WTC11 (cell line): Measurements from ENCODE around the gene RAB4A. TPM values are rescaled to one million over a fixed set of nuclear protein-coding genes. Genes with fewer than 3 reads are reported as not detected.

Experiments used
- ATAC-seq: fragments of 200-7000 bp; cut with Tn5 transposase; 2 replicates; pipeline ENCODE4 v1.10.0; 2021; ENCODE audit warnings: mild to moderate bottlenecking, moderate library complexity
- CTCF ChIA-PET: fragments of 300-600 bp; sonication (Branson Sonifier 250); formaldehyde crosslinking; loops from one replicate; lab custom pipeline; 2021; ENCODE audit warnings: antibody characterized with exemption; lab: Charles Lee
- POLR2A ChIA-PET: fragments of 350-600 bp; sonication (Branson Sonifier 250); formaldehyde crosslinking; loops from one replicate; lab custom pipeline; 2021; ENCODE audit warnings: antibody characterized with exemption; lab: Charles Lee
- DNase-seq: peaks from one replicate; pipeline ENCODE4 v3.0.0; 2021; ENCODE audit warnings: low spot score
- H3K27ac Mint-ChIP-seq: 2 replicates; pipeline ENCODE4 v1.8.0; 2021; ENCODE audit warnings: mixed read lengths
- H3K27me3 Mint-ChIP-seq: 2 replicates; pipeline ENCODE4 v1.8.0; 2021; ENCODE audit warnings: low read depth, mild to moderate bottlenecking, moderate library complexity, mixed read lengths
- H3K36me3 Mint-ChIP-seq: 2 replicates; pipeline ENCODE4 v1.8.0; 2021; ENCODE audit warnings: mixed read lengths
- H3K4me1 Mint-ChIP-seq: 2 replicates; pipeline ENCODE4 v1.8.0; 2022; ENCODE audit warnings: mixed read lengths
- H3K4me3 Mint-ChIP-seq: 2 replicates; pipeline ENCODE4 v1.8.0; 2021; ENCODE audit warnings: mild to moderate bottlenecking, moderate library complexity, mixed read lengths
- H3K9me3 Mint-ChIP-seq: 2 replicates; pipeline ENCODE4 v1.8.0; 2021; ENCODE audit warnings: mixed read lengths
- AR ChIP-seq: fragments of 250-450 bp; sonication (Bioruptor Pico); IDR thresholded peaks from 2 replicates; pipeline ENCODE4 v1.9.0; 2021; ENCODE audit warnings: mild to moderate bottlenecking
- ELF4 ChIP-seq: sonication (generic); formaldehyde crosslinking; IDR thresholded peaks from 2 replicates; pipeline ENCODE4 v1.8.1; 2022; ENCODE audit warnings: low read depth, mild to moderate bottlenecking, moderate library complexity, missing genetic modification reagents
- FOXP1 ChIP-seq: sonication (generic); formaldehyde crosslinking; IDR thresholded peaks from 2 replicates; pipeline ENCODE4 v1.8.0; 2022; ENCODE audit warnings: missing genetic modification reagents, mild to moderate bottlenecking, moderate library complexity, borderline replicate concordance
- GRHL2 ChIP-seq: fragments of 250-450 bp; sonication (Bioruptor Pico); IDR thresholded peaks from 2 replicates; pipeline ENCODE4 v1.8.0; 2022; ENCODE audit warnings: mild to moderate bottlenecking, moderate library complexity; ENCODE audit not compliant: insufficient replicate concordance, severe bottlenecking
- GTF2I ChIP-seq: fragments of 250-450 bp; sonication (Bioruptor Pico); conservative IDR thresholded peaks from 2 replicates; pipeline ENCODE4 v1.4.0; 2021; ENCODE audit warnings: mild to moderate bottlenecking
- HMGA2 ChIP-seq: fragments of 250-450 bp; sonication (Bioruptor Pico); IDR thresholded peaks from 2 replicates; pipeline ENCODE4 v1.4.0; 2021; ENCODE audit warnings: mild to moderate bottlenecking, moderate library complexity
- JAZF1 ChIP-seq: fragments of 250-450 bp; sonication (Bioruptor Pico); IDR thresholded peaks from 2 replicates; pipeline ENCODE4 v1.9.0; 2021; ENCODE audit warnings: moderate library complexity, mild to moderate bottlenecking, inconsistent platforms
- KAT7 ChIP-seq: sonication (generic); formaldehyde crosslinking; IDR thresholded peaks from 2 replicates; pipeline ENCODE4 v1.8.1; 2023; ENCODE audit warnings: missing genetic modification reagents, mild to moderate bottlenecking, borderline replicate concordance
- MXD4 ChIP-seq: fragments of 250-450 bp; sonication (Bioruptor Pico); IDR thresholded peaks from 2 replicates; pipeline ENCODE4 v1.8.0; 2021; ENCODE audit warnings: mild to moderate bottlenecking, moderate library complexity, borderline replicate concordance
- NFE2L1 ChIP-seq: sonication (generic); formaldehyde crosslinking; IDR thresholded peaks from 2 replicates; pipeline ENCODE4 v1.8.1; 2023; ENCODE audit warnings: missing genetic modification reagents
- TCF7 ChIP-seq: sonication (generic); formaldehyde crosslinking; IDR thresholded peaks from 2 replicates; pipeline ENCODE4 v1.8.0; 2022; ENCODE audit warnings: mild to moderate bottlenecking, low read depth, missing genetic modification reagents, moderate library complexity
- TP53 ChIP-seq: sonication (generic); formaldehyde crosslinking; IDR thresholded peaks from 2 replicates; pipeline ENCODE4 v1.8.1; 2023; ENCODE audit warnings: mild to moderate bottlenecking, missing genetic modification reagents
- ZNF121 ChIP-seq: sonication (generic); formaldehyde crosslinking; IDR thresholded peaks from 2 replicates; pipeline ENCODE4 v1.8.0; 2023; ENCODE audit warnings: missing genetic modification reagents
- ZNF263 ChIP-seq: sonication (generic); formaldehyde crosslinking; IDR thresholded peaks from 2 replicates; pipeline ENCODE4 v1.8.1; 2022; ENCODE audit warnings: low read depth, mild to moderate bottlenecking, moderate library complexity, missing genetic modification reagents
- ZNF317 ChIP-seq: sonication (generic); formaldehyde crosslinking; IDR thresholded peaks from 2 replicates; pipeline ENCODE4 v1.8.1; 2023; ENCODE audit warnings: low read depth, mild to moderate bottlenecking, moderate library complexity, missing genetic modification reagents, borderline replicate concordance
- ZNF396 ChIP-seq: fragments of 250-450 bp; sonication (Bioruptor Pico); IDR thresholded peaks from 2 replicates; pipeline ENCODE4 v1.8.0; 2021; ENCODE audit warnings: mild to moderate bottlenecking, moderate library complexity, borderline replicate concordance
- total RNA-seq: library from RNA; stranded (reverse); gene quantifications from 3 replicates; pipeline ENCODE4 v1.2.3, GENCODE V29; 2021
- TF ChIP-seq, protein P1 (sequence below): sonication (generic); formaldehyde crosslinking; IDR thresholded peaks from 2 replicates; pipeline ENCODE4 v1.8.1; 2023; ENCODE audit warnings: mild to moderate bottlenecking, moderate library complexity, missing genetic modification reagents
- TF ChIP-seq, protein P2 (sequence below): sonication (generic); formaldehyde crosslinking; IDR thresholded peaks from 2 replicates; pipeline ENCODE4 v1.8.0; 2023; ENCODE audit warnings: missing genetic modification reagents, mild to moderate bottlenecking, borderline replicate concordance

The RAB4A gene
- total RNA-seq, 1 experiment from 2014 or later, result 67.9 TPM

GRCh38 chr1:229264068-229264467, 6.8 kb upstream of the RAB4A start:
- peaks cover 4% of the 10 kb centered on the region for H3K9me3 Mint-ChIP-seq
- H3K4me3 Mint-ChIP-seq, result no peak overlapping the region
- TF ChIP-seq ZNF121 (no peak), ELF4 (CRISPR knock-in tag) (no peak)
- ATAC-seq, result no peak
- no peak for DNase-seq
- peaks cover under 1% of the 10 kb centered on the region; the same call in 1 of the 2 replicates for H3K4me1 Mint-ChIP-seq
- peaks cover 6% of the 10 kb centered on the region for H3K36me3 Mint-ChIP-seq
- no peak overlapping the region for H3K27ac Mint-ChIP-seq
- ChIA-PET POLR2A (interaction anchor here (0.6 kb wide), 1 partner anchor 155 kb away, joined by 4 read pairs; no protein-coding TSS in a partner anchor), CTCF (no interaction called here)
- H3K27me3 Mint-ChIP-seq, result no peaks in the 10 kb centered on the region

GRCh38 chr1:229264487-229264886, 6.4 kb upstream of the RAB4A start:
- ChIA-PET CTCF (no interaction called here), POLR2A (interaction anchor here (0.6 kb wide), 1 partner anchor 155 kb away, joined by 4 read pairs; no protein-coding TSS in a partner anchor)
- no peak for DNase-seq
- no peak for ATAC-seq
- Mint-ChIP-seq H3K9me3 (peaks cover 4% of the 10 kb centered on the region), H3K27ac (no peak overlapping the region), H3K4me1 (no peaks in the 10 kb centered on the region), H3K4me3 (no peak overlapping the region), H3K27me3 (no peaks in the 10 kb centered on the region), H3K36me3 (peaks cover 6% of the 10 kb centered on the region)
- TF ChIP-seq GRHL2 (CRISPR knock-in tag) (no peak), GTF2I (CRISPR knock-in tag) (no peak), ZNF396 (CRISPR knock-in tag) (no peak), TP53 (CRISPR knock-in tag) (no peak), AR (CRISPR knock-in tag) (no peak), HMGA2 (no peak), ZNF317 (CRISPR knock-in tag) (no peak), NFE2L1 (CRISPR knock-in tag) (no peak)
- TF ChIP-seq, protein P1, sequence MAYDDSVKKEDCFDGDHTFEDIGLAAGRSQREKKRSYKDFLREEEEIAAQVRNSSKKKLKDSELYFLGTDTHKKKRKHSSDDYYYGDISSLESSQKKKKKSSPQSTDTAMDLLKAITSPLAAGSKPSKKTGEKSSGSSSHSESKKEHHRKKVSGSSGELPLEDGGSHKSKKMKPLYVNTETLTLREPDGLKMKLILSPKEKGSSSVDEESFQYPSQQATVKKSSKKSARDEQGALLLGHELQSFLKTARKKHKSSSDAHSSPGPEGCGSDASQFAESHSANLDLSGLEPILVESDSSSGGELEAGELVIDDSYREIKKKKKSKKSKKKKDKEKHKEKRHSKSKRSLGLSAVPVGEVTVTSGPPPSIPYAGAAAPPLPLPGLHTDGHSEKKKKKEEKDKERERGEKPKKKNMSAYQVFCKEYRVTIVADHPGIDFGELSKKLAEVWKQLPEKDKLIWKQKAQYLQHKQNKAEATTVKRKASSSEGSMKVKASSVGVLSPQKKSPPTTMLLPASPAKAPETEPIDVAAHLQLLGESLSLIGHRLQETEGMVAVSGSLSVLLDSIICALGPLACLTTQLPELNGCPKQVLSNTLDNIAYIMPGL (CRISPR knock-in tag), result no peak

DNA sequence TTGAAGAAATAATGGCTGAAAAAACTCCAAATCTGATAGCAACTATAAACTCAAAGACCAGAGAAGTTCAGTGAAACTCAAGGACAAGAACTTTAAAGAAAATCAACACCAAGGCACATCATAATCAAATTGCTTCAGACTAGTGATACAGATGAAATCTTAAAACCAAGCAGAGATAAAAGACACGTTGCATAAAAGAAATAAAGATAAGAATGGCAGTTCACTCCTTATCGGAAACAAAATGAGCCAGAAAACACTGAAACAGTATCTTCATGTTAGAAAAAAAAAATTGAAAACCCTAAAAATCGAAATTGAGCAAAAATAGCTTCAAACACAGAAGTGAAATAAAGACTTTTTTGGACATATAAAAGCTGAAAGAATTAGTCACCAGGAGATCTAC, 4.6 kb upstream of the RAB4A start:
- TF ChIP-seq KAT7 (CRISPR knock-in tag) (no peak), TCF7 (CRISPR knock-in tag) (no peak), JAZF1 (CRISPR knock-in tag) (no peak), MXD4 (no peak), ZNF263 (CRISPR knock-in tag) (no peak), FOXP1 (CRISPR knock-in tag) (no peak)
- TF ChIP-seq, protein P2, sequence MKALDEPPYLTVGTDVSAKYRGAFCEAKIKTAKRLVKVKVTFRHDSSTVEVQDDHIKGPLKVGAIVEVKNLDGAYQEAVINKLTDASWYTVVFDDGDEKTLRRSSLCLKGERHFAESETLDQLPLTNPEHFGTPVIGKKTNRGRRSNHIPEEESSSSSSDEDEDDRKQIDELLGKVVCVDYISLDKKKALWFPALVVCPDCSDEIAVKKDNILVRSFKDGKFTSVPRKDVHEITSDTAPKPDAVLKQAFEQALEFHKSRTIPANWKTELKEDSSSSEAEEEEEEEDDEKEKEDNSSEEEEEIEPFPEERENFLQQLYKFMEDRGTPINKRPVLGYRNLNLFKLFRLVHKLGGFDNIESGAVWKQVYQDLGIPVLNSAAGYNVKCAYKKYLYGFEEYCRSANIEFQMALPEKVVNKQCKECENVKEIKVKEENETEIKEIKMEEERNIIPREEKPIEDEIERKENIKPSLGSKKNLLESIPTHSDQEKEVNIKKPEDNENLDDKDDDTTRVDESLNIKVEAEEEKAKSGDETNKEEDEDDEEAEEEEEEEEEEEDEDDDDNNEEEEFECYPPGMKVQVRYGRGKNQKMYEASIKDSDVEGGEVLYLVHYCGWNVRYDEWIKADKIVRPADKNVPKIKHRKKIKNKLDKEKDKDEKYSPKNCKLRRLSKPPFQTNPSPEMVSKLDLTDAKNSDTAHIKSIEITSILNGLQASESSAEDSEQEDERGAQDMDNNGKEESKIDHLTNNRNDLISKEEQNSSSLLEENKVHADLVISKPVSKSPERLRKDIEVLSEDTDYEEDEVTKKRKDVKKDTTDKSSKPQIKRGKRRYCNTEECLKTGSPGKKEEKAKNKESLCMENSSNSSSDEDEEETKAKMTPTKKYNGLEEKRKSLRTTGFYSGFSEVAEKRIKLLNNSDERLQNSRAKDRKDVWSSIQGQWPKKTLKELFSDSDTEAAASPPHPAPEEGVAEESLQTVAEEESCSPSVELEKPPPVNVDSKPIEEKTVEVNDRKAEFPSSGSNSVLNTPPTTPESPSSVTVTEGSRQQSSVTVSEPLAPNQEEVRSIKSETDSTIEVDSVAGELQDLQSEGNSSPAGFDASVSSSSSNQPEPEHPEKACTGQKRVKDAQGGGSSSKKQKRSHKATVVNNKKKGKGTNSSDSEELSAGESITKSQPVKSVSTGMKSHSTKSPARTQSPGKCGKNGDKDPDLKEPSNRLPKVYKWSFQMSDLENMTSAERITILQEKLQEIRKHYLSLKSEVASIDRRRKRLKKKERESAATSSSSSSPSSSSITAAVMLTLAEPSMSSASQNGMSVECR (CRISPR knock-in tag), result no peak
- TF ChIP-seq, all 79 proteins: peak for 0
- ChIA-PET POLR2A (no interaction called here), CTCF (interaction anchor here (0.6 kb wide), 1 partner anchor 26 kb away, joined by 3 read pairs; no protein-coding TSS in a partner anchor)
- DNase-seq, result no peak
- peaks cover 4% of the 10 kb centered on the region for H3K9me3 Mint-ChIP-seq
- ATAC-seq, result no peak
- H3K36me3 Mint-ChIP-seq, result peaks cover 6% of the 10 kb centered on the region
- H3K27me3 Mint-ChIP-seq, result peaks cover 7% of the 10 kb centered on the region; the same call in 1 of the 2 replicates
- no peak overlapping the region for H3K27ac Mint-ChIP-seq
- H3K4me3 Mint-ChIP-seq, result no peak overlapping the region
- H3K4me1 Mint-ChIP-seq, result no peaks in the 10 kb centered on the region
